Thyroid gland (tissue), 4 donors: Measurements from ENCODE around the gene DEFB115. TPM values are rescaled to one million over a fixed set of nuclear protein-coding genes. Genes with fewer than 3 reads are reported as not detected.

Source experiments
- DNase-seq, 2 donors: peaks; one replicate each; pipeline ENCODE4 v3.0.0-alpha.2; 2019
- H3K27ac ChIP-seq, 3 donors: fragments of 200-600 bp; sonication (generic); 1 replicate in 2 of 3; 2 replicates in 1 of 3; pipeline ENCODE4 v1.5.1; 2016 to 2019; ENCODE audit warnings: mild to moderate bottlenecking in 1 of 3, moderate library complexity in 1 of 3
- H3K27me3 ChIP-seq: fragments of 200-600 bp; sonication (generic); one replicate; pipeline ENCODE4 v1.5.1; 2019
- H3K36me3 ChIP-seq, 2 donors: fragments of 200-600 bp; sonication (generic); one replicate each; pipeline ENCODE4 v1.5.1; 2016 to 2019
- H3K4me1 ChIP-seq, 2 donors: fragments of 200-600 bp; sonication (generic); one replicate each; pipeline ENCODE4 v1.5.1; 2017 to 2019
- H3K4me3 ChIP-seq, 3 donors: fragments of 200-600 bp; sonication (generic); replicated peaks in 1 of 3; 1 replicate in 2 of 3; 2 replicates in 1 of 3; pipeline ENCODE4 v1.5.1; 2016; ENCODE audit warnings: mild to moderate bottlenecking in 1 of 3
- H3K9me3 ChIP-seq: fragments of 200-600 bp; sonication (generic); one replicate; pipeline ENCODE4 v1.5.1; 2017
- POLR2A ChIP-seq, 2 donors: fragments of 450-650 bp; IDR thresholded peaks; one replicate each; pipeline ENCODE4 v1.6.1; 2017; ENCODE audit warnings: antibody characterized with exemption in 2 of 2, mild to moderate bottlenecking in 2 of 2, moderate library complexity in 1 of 2
- WGBS, 2 donors: methylation state at CpG; one replicate each; pipeline ENCODE4 v1.1.5; 2017; 5-methylcytosine and 5-hydroxymethylcytosine counted together
- intact Hi-C: fragments of 100-400 bp; cut with DNase I; formaldehyde crosslinking; loops from one replicate; pipeline ENCODE4 v1.15.1; 2023
- total RNA-seq, 4 donors: library from RNA; depleted of rRNA; stranded (reverse); fragments of >200 nt; gene quantifications; one replicate each; pipeline ENCODE4 v1.2.3, GENCODE V29; 2016
- TF ChIP-seq, protein P1 (sequence below), 6 experiments: fragments of 200-600 bp in 3 of 6; fragments of 450-650 bp in 3 of 6; sonication (generic) in 3 of 6; IDR thresholded peaks; one replicate each; pipeline ENCODE4 v1.5.1; 2016 to 2019; ENCODE audit warnings: antibody characterized with exemption in 6 of 6, mild to moderate bottlenecking in 2 of 6, inconsistent platforms in 1 of 6, moderate library complexity in 1 of 6

The DEFB115 gene, protein sequence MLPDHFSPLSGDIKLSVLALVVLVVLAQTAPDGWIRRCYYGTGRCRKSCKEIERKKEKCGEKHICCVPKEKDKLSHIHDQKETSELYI
- not detected for total RNA-seq

- no peaks in the 10 kb centered on the region for H3K4me1 ChIP-seq
- DNase-seq: no peak
- intact Hi-C loops: no loop called here
- no peak within 1 kb of the TSS for H3K4me3 ChIP-seq
- TF ChIP-seq, protein P1, sequence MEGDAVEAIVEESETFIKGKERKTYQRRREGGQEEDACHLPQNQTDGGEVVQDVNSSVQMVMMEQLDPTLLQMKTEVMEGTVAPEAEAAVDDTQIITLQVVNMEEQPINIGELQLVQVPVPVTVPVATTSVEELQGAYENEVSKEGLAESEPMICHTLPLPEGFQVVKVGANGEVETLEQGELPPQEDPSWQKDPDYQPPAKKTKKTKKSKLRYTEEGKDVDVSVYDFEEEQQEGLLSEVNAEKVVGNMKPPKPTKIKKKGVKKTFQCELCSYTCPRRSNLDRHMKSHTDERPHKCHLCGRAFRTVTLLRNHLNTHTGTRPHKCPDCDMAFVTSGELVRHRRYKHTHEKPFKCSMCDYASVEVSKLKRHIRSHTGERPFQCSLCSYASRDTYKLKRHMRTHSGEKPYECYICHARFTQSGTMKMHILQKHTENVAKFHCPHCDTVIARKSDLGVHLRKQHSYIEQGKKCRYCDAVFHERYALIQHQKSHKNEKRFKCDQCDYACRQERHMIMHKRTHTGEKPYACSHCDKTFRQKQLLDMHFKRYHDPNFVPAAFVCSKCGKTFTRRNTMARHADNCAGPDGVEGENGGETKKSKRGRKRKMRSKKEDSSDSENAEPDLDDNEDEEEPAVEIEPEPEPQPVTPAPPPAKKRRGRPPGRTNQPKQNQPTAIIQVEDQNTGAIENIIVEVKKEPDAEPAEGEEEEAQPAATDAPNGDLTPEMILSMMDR (IDR thresholded peaks at IDR 0.05): no peak
- TF ChIP-seq POLR2A (IDR thresholded peaks at IDR 0.05): no peak
- H3K9me3 ChIP-seq: no peaks in the 10 kb centered on the region
- H3K36me3 ChIP-seq: no peaks in the 10 kb centered on the region
- no peaks in the 10 kb centered on the region for H3K27me3 ChIP-seq
- WGBS, 2 donors: 44 to 59% methylated on average over 2 of the region's 2 CpGs
- no peak within 1 kb of the TSS for H3K27ac ChIP-seq
Measured at GRCh38 chr20:31257364-31257763, at the start of gene DEFB115. TSS of gene DEFB115 (plus strand) at chr20:31257664. CDS start at chr20:31257664, 0 bp downstream.

DNA sequence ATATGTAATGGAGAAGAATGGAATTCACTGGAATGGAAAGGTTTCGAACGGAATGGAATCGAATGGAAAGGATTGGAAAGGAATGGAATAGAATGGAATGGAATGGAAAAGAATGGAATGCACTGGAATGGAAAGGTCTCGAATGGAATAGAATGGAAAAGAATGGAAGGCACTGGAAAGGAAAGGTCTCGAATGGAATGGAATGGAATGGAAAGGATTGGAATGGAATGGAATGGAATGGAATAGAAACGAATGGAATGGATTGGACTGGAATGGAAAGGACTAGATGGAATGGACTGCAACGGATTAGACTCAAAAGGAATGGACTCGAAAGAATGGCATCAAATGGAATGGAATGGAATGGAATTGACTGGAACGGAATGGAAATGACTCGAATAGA, 20.5 kb upstream of the DEFB115 start:
- Histone ChIP-seq H3K4me1 (no peaks in the 10 kb centered on the region), H3K36me3 (no peaks in the 10 kb centered on the region), H3K27me3 (no peaks in the 10 kb centered on the region), H3K27ac (no peak overlapping the region), H3K9me3 (no peaks in the 10 kb centered on the region), H3K4me3 (no peak overlapping the region)
- intact Hi-C loops: no loop called here
- 63 to 71% methylated on average over 10 of the region's 10 CpGs for WGBS, 2 donors
- no peak for DNase-seq
- TF ChIP-seq, protein P1 (IDR thresholded peaks at IDR 0.05): no peak
- no peak for TF ChIP-seq POLR2A (IDR thresholded peaks at IDR 0.05)

DNA sequence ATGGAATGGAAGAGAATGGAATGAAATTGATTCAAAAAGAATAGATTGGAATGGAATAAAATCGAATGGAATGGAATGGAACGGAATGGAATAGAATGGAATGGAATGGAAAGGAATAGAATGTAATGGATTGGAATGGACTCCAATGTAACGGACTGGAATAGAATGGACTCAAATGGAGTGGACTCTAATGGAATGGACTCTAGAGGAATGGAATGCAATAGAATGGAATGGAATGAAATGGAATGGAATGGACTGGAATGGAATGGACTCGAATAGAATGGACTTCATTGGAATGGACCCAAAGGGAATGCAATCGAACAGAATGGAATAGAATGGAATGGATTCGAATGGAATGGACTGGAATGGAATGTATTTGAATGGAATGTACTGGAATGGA, 19.7 kb upstream of the DEFB115 start:
- TF ChIP-seq POLR2A (IDR thresholded peaks at IDR 0.05): no peak
- TF ChIP-seq, protein P1 (IDR thresholded peaks at IDR 0.05): no peak
- Histone ChIP-seq H3K27ac (no peak overlapping the region), H3K36me3 (no peaks in the 10 kb centered on the region), H3K27me3 (no peaks in the 10 kb centered on the region), H3K4me1 (no peaks in the 10 kb centered on the region), H3K9me3 (no peaks in the 10 kb centered on the region), H3K4me3 (no peak overlapping the region)
- intact Hi-C loops: no loop called here
- WGBS, 2 donors: 60 to 73% methylated on average over 6 of the region's 6 CpGs
- no peak for DNase-seq

DNA sequence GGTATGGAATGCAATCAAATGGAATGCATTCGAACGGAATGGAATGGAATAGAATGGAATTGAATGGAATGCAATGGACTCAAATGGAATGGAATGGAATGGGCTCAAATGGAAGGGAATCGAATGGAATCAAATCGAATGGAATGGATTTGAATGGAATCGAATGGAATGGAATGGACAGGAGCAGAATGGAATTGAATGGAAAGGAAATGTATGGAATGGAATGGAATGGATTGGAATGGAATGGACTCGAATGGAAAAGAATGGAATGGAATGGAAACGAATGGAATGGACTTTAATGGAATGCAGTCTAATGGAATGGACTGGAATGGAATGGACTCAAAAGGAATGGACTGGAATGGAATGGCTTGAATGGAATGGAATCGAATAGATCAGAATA, 18.3 kb upstream of the DEFB115 start:
- intact Hi-C loops: no loop called here
- no peak overlapping the region for H3K4me3 ChIP-seq
- DNase-seq: no peak
- no peaks in the 10 kb centered on the region for H3K27me3 ChIP-seq
- H3K4me1 ChIP-seq: no peaks in the 10 kb centered on the region
- TF ChIP-seq POLR2A (IDR thresholded peaks at IDR 0.05): no peak
- TF ChIP-seq, protein P1 (IDR thresholded peaks at IDR 0.05): no peak
- no peaks in the 10 kb centered on the region for H3K36me3 ChIP-seq
- WGBS, 2 donors: 68 to 72% methylated on average over 8 of the region's 8 CpGs
- H3K27ac ChIP-seq: no peak overlapping the region
- H3K9me3 ChIP-seq: no peaks in the 10 kb centered on the region

DNA sequence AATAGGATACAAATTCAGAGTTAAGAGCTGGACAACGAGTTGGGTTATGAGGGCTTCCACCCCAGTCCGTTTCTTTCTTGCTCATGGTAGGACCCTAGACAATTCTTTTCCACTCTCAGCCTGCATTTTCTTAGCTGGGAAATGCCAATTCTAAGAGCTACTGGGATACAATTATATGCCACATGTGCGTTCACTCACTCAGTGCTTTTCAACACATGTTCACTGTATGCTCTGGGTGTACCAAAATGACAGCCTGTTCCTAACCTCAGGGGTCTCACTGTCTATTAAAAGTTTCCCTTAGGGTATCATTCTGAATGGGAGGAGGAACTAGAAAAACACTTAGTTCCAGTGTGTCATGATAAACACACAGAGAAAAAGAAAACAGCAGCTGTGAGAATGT, 505 bp upstream of the DEFB115 start:
- intact Hi-C loops: no loop called here
- no peak for TF ChIP-seq POLR2A (IDR thresholded peaks at IDR 0.05)
- TF ChIP-seq, protein P1 (IDR thresholded peaks at IDR 0.05): no peak
- Histone ChIP-seq H3K4me3 (no peak overlapping the region), H3K36me3 (no peaks in the 10 kb centered on the region), H3K4me1 (no peaks in the 10 kb centered on the region), H3K9me3 (no peaks in the 10 kb centered on the region), H3K27me3 (no peaks in the 10 kb centered on the region), H3K27ac (no peak overlapping the region)
- WGBS, 2 donors: 37 to 38% methylated on average over 3 of the region's 3 CpGs
- DNase-seq: no peak
